Fibroblast of lung (primary cell): ENCODE measurements around the gene GLDN.

Source experiments
- EZH2 ChIP-seq: IDR thresholded peaks from 2 replicates; pipeline ENCODE4 v1.5.1; 2012; ENCODE audit warnings: low read length, control low read depth, mild to moderate bottlenecking; ENCODE audit errors: missing control alignments
- TF ChIP-seq, protein P1 (sequence below), 2 donors: IDR thresholded peaks in 1 of 2; conservative IDR thresholded peaks in 1 of 2; 1 replicate in 1 of 2; 2 replicates in 1 of 2; pipeline ENCODE4 v1.5.1; 2011 to 2012; ENCODE audit warnings: low read length in 2 of 2, control low read depth in 1 of 2, inconsistent platforms in 1 of 2, low read depth in 1 of 2, mild to moderate bottlenecking in 1 of 2

DNA sequence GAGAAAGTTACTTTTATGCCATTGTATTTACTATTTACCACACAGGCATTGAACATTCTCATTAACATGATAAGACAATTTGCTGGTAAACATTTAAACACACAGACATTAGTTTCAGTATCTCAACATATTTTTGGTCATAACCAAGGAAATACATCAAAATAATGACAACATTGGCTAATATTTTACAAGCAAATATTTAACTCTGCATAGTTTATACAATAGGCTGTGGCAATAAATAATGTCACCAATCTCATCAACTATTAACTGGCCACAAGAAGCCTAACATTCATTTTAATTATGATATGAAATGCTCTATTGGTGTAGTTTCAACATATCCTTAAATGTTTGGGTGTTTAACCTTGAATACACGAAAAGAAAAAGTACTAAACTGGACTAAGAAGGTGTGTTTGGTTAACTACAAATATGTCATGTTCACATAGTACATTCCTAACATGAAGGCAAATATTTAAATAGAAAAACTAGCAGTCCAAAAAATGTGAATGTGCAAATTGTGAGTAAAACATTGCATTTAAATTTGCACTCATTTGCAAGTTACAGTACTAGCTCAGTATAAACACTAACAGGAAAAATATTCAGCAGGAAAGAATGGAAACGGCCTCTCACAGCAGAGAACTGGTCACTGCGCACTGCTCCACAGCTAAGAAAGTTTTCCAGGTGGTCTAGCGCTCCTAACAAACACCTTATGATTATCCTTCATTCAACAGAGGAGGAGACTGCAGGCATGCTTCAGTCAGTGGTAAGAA lies 106.6 kb downstream of the GLDN start:
- TF ChIP-seq, protein P1, sequence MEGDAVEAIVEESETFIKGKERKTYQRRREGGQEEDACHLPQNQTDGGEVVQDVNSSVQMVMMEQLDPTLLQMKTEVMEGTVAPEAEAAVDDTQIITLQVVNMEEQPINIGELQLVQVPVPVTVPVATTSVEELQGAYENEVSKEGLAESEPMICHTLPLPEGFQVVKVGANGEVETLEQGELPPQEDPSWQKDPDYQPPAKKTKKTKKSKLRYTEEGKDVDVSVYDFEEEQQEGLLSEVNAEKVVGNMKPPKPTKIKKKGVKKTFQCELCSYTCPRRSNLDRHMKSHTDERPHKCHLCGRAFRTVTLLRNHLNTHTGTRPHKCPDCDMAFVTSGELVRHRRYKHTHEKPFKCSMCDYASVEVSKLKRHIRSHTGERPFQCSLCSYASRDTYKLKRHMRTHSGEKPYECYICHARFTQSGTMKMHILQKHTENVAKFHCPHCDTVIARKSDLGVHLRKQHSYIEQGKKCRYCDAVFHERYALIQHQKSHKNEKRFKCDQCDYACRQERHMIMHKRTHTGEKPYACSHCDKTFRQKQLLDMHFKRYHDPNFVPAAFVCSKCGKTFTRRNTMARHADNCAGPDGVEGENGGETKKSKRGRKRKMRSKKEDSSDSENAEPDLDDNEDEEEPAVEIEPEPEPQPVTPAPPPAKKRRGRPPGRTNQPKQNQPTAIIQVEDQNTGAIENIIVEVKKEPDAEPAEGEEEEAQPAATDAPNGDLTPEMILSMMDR (conservative IDR thresholded peaks at IDR 0.05 in 1 of 2, IDR thresholded peaks at IDR 0.05 in 1 of 2; ENCODE audit: low read depth in 1 of 2, low read length in 2 of 2) = no peak
- TF ChIP-seq EZH2 = no peak
